AG10803 (cell line): ENCODE results near the gene CEP104.
A peak's percentile ranks its signal among the peaks of the same experiment; 100 is the strongest.
"Not testable (repeated sequence)": the region's sequence is repeated elsewhere in the genome, so short reads cannot be mapped to it uniquely, and the experiment has no call there.

Experiments
- DNase-seq: peaks from one replicate; pipeline ENCODE4 v3.0.0; 2010; ENCODE audit warnings: low read depth
- H3K4me3 ChIP-seq: 2 replicates; pipeline ENCODE4 v1.5.1; 2011; ENCODE audit warnings: mild to moderate bottlenecking, low read length, control low read depth
- CTCF ChIP-seq: conservative IDR thresholded peaks from 2 replicates; pipeline ENCODE4 v1.5.1; 2011; ENCODE audit warnings: mild to moderate bottlenecking, low read length, control low read depth, inconsistent platforms

The CEP104 gene

GRCh38 chr1:3803905-3804626 is 52.9 kb downstream of the CEP104 start:
- H3K4me3 ChIP-seq, result no peak overlapping the region
- DNase-seq, result no peak
- TF ChIP-seq CTCF, result no peak

GRCh38 chr1:3800795-3801194 is 56.2 kb downstream of the CEP104 start:
- H3K4me3 ChIP-seq, DNase-seq: not testable (repeated sequence)

- no peak for DNase-seq
- TF ChIP-seq CTCF, result no peak
- no peak overlapping the region for H3K4me3 ChIP-seq
Observed at GRCh38 chr1:3799976-3800685, 56.9 kb downstream of the CEP104 start.

- no peak for TF ChIP-seq CTCF
- peak within 1 kb of the TSS; percentile 75 for H3K4me3 ChIP-seq
- peak; percentile 88 for DNase-seq
Observed at GRCh38 chr1:3796215-3797061, 60.6 kb downstream of the CEP104 start, which contains the start of gene LRRC47. LRRC47 (minus strand) TSS chr1:3796498; CDS start chr1:3796476, 22 bp downstream.

GRCh38 chr1:3795453-3796214 is 61.4 kb downstream of the CEP104 start:
- TF ChIP-seq CTCF, result no peak
- DNase-seq, result no peak
- peak overlapping the region; percentile 75 for H3K4me3 ChIP-seq

- no peak overlapping the region for H3K4me3 ChIP-seq
- TF ChIP-seq CTCF, result no peak
- DNase-seq, result no peak
Observed at GRCh38 chr1:3790952-3791351, 66.1 kb downstream of the CEP104 start.

- H3K4me3 ChIP-seq, result no peak overlapping the region
- no peak for TF ChIP-seq CTCF
- DNase-seq, result no peak
Observed at GRCh38 chr1:3790500-3790923, 66.5 kb downstream of the CEP104 start.
